Psoas muscle (tissue), 8 donors: ENCODE results near the gene MGLL. TPM values are rescaled to one million over a fixed set of nuclear protein-coding genes. Genes with fewer than 3 reads are reported as not detected.

Experiments
- ATAC-seq, 4 donors: fragments of 200-7000 bp; cut with Tn5 transposase; one replicate each; pipeline ENCODE4 v1.9.1; 2020; ENCODE audit warnings: moderate library complexity in 3 of 4, mild to moderate bottlenecking in 2 of 4
- DNase-seq, 2 donors: peaks; one replicate each; pipeline ENCODE4 v3.0.0-alpha.2; 2020
- H3K27ac ChIP-seq: fragments of 200-600 bp; one replicate; pipeline ENCODE4 v1.8.0; 2022
- H3K27me3 ChIP-seq, 3 donors: fragments of 200-600 bp in 1 of 3; one replicate each; pipeline versions ENCODE4 v1.6.1 to v1.8.0; 2013 to 2022; ENCODE audit warnings: low read length in 2 of 3, mild to moderate bottlenecking in 2 of 3, moderate library complexity in 1 of 3; ENCODE audit not compliant: insufficient read depth in 3 of 3
- H3K36me3 ChIP-seq, 2 donors: fragments of 200-600 bp in 1 of 2; one replicate each; pipeline versions ENCODE4 v1.6.1 to v1.8.0; 2013 to 2022; ENCODE audit warnings: low read depth in 1 of 2, mild to moderate bottlenecking in 1 of 2, moderate library complexity in 1 of 2; ENCODE audit not compliant: insufficient read depth in 1 of 2
- H3K4me1 ChIP-seq: fragments of 200-600 bp; one replicate; pipeline ENCODE4 v1.8.0; 2022
- H3K4me3 ChIP-seq: fragments of 200-600 bp; one replicate; pipeline ENCODE4 v1.8.0; 2022; ENCODE audit warnings: mild to moderate bottlenecking
- H3K9me3 ChIP-seq: fragments of 200-600 bp; one replicate; pipeline ENCODE4 v1.8.0; 2022
- WGBS, 3 donors: extraction: QIAGEN DNeasy Blood & Tissue Kit; methylation state at CpG; one replicate each; pipeline versions ENCODE4 v1.1.6 to v1.1.7; 2013; 5-methylcytosine and 5-hydroxymethylcytosine counted together
- intact Hi-C, 2 donors: fragments of 100-400 bp; cut with DNase I; formaldehyde crosslinking; loops; one replicate each; pipeline versions ENCODE4 v1.11.0 to v1.14.2; 2022
- polyA plus RNA-seq, 3 donors: library from polyadenylated mRNA; stranded (reverse); fragments of 200-250 nt; gene quantifications; one replicate each; pipeline ENCODE4 v1.2.3, GENCODE V29; 2013
- total RNA-seq, 4 donors: library from RNA; stranded (reverse); fragmentation: NEBNext Ultra II Directional in 2 of 4; extraction: Animal tissue kit (Norgen Biotek cat#: 25700) in 2 of 4; gene quantifications; one replicate each; pipeline versions ENCODE4 v1.2.1 to v1.2.4, GENCODE V29; 2021 to 2023
- TF ChIP-seq, protein P1 (sequence below): fragments of 200-600 bp; IDR thresholded peaks from one replicate; pipeline ENCODE4 v1.8.0; 2022; ENCODE audit warnings: antibody characterized with exemption
- donor health status: healthy with polysubstance abuse.
- donor health status: DM: no; HTN: no; CAD: no; lungs with moderate emphysema.
- donor health status: Bipolar disorder and iron deficiency.
- donor health status: healthy.
- donor health status: DM: yes; HTN: yes; CAD: no.
- donor health status: DM: no; HTN: no; CAD: no.
- donor health status: DM: no; HTN: no; CAD: no.
- donor health status: DM: yes; HTN: yes; CAD: no.

The MGLL gene
- total and polyA plus RNA-seq, 7 donors, result 32.8 to 85.6 (median 63.0) TPM

DNA sequence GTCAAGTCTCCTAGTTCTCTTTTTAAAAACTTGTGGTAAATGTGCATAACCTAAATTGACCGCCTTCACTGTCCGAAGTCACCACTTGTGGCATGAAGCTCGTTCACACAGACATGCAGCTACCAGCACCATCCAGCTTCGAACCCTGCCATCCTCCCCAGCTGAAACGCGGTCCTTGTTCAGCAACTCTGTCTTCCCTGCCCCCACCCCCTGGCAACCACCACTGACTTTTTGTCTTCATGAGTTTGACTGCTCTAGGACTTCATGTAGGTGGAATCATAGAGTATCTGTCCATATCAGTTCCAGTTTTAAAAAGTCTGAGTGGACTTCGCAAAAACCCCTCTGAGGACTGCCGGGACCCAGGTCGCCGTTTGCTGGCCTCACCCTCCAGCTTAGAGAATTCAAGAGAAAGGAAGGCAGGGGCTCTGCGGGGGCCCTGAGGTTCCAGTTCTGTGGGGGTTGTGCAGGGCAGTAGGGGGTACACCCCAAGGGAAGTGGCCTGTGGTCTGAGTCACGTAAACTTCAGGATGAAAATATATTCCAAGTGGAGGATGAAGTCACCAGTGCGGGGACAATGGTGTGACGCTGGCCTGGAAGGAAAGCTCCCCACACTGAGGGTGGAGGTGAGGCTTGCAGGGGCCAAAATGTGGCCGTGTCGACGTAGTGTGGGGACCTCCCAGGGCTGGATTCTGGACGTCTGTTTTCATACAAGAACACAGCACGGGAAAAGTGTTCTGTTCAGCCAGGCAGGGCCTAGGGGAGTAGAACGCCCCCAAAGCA is 82.0 kb downstream of the MGLL start:
- Histone ChIP-seq H3K4me3 (no peak overlapping the region), H3K27me3 (no peaks in the 10 kb centered on the region), H3K4me1 (peaks cover 46% of the 10 kb centered on the region), H3K27ac (peak overlapping the region; percentile 65), H3K36me3 (no peaks in the 10 kb centered on the region), H3K9me3 (no peaks in the 10 kb centered on the region)
- ATAC-seq (peak in 2 of 4 donors; percentile 5 to 29), DNase-seq (no peak)
- intact Hi-C loops, result no loop called here
- 74 to 85% (median 77%) methylated on average over 20 of the region's 20 CpGs for WGBS, 3 donors
- TF ChIP-seq, protein P1, sequence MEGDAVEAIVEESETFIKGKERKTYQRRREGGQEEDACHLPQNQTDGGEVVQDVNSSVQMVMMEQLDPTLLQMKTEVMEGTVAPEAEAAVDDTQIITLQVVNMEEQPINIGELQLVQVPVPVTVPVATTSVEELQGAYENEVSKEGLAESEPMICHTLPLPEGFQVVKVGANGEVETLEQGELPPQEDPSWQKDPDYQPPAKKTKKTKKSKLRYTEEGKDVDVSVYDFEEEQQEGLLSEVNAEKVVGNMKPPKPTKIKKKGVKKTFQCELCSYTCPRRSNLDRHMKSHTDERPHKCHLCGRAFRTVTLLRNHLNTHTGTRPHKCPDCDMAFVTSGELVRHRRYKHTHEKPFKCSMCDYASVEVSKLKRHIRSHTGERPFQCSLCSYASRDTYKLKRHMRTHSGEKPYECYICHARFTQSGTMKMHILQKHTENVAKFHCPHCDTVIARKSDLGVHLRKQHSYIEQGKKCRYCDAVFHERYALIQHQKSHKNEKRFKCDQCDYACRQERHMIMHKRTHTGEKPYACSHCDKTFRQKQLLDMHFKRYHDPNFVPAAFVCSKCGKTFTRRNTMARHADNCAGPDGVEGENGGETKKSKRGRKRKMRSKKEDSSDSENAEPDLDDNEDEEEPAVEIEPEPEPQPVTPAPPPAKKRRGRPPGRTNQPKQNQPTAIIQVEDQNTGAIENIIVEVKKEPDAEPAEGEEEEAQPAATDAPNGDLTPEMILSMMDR, result no peak

DNA sequence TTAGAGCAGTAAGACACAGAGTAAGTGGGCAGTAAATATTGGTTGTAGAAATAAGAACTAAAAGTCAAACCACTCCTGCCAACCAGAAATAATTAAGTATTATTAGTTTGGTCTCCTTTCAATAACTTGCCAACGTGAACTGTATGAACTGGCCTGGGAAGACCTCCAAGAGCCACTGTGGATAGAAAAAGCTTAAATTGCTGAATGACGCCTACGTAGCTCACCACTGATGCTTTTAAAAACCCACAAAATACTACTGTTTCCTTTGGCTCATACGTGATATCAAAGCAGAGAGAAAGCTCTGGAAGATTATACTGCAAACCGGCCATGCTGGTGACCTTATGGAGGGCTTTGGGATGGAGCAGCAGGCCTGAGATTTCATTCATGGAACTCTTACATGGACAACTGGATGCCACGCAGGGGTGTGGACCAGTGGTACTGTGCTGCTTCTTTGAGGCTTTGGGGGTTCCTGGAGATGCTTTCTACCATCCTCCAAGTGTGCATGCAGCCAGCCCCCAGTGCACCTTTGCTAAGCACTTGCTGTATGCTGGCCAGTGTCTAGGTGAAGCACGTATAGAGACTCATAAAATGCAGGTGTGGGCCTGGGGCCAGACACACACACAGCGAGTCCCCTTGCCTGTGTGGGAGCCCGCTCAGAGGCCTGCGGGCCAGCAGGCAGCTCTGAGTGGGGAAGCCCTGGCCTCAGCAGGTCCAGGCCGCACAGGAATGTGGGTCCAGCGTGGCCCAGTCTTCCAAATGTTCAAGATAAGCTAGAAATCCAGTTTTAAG is 82.8 kb downstream of the MGLL start:
- peaks cover 0 to 3% of the 10 kb centered on the region in 2 donors for H3K36me3 ChIP-seq
- no peaks in the 10 kb centered on the region for H3K9me3 ChIP-seq
- intact Hi-C loops, result no loop called here
- H3K27ac ChIP-seq, result peak overlapping the region; percentile 65
- DNase-seq (no peak), ATAC-seq (no peak)
- no peaks in the 10 kb centered on the region for H3K27me3 ChIP-seq
- WGBS, 3 donors, result 78 to 84% (median 81%) methylated on average over 12 of the region's 12 CpGs
- H3K4me3 ChIP-seq, result no peak overlapping the region
- TF ChIP-seq, protein P1, result no peak
- H3K4me1 ChIP-seq, result peaks cover 46% of the 10 kb centered on the region

DNA sequence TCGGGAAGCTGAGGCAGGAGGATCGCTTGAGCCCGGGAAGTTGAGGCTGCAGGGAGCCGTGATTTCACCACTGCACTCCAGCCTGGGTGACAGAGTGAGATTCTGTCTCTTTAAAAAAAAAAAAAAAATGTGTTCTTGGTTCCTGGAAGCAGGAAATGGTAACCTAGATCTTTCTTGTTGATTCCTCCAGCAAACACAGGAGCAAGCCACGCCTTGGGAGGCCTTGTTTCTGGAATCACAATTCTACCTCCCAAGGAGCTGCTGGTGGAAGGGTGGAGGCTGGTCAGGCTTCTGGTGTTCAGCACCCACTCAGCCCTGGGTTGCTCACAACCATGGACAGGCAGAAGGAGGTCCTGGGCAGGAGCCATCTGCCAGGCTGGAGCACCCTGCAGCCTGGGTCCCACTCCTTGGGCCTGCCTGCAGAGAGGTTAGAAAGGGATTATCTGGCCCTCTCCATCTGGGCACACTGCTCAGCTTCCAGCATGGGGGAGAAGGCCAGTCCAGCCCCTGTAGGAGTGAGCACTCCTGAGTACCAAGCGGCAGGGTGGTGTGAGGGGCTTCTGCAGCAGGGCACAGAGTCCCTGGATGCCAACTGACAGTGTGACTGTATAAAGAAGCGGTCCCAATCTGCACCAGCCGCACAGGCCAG is 84.0 kb downstream of the MGLL start:
- Histone ChIP-seq H3K36me3 (peaks cover 0 to 3% of the 10 kb centered on the region in 2 donors), H3K4me3 (no peak overlapping the region), H3K27ac (peak overlapping the region; percentile 65), H3K4me1 (peaks cover 42% of the 10 kb centered on the region), H3K27me3 (no peaks in the 10 kb centered on the region), H3K9me3 (no peaks in the 10 kb centered on the region)
- TF ChIP-seq, protein P1, result no peak
- intact Hi-C loops, result no loop called here
- DNase-seq (no peak), ATAC-seq (peak in 1 of 4 donors; percentile 28)
- 84 to 89% (median 87%) methylated on average over 8 of the region's 8 CpGs for WGBS, 3 donors

DNA sequence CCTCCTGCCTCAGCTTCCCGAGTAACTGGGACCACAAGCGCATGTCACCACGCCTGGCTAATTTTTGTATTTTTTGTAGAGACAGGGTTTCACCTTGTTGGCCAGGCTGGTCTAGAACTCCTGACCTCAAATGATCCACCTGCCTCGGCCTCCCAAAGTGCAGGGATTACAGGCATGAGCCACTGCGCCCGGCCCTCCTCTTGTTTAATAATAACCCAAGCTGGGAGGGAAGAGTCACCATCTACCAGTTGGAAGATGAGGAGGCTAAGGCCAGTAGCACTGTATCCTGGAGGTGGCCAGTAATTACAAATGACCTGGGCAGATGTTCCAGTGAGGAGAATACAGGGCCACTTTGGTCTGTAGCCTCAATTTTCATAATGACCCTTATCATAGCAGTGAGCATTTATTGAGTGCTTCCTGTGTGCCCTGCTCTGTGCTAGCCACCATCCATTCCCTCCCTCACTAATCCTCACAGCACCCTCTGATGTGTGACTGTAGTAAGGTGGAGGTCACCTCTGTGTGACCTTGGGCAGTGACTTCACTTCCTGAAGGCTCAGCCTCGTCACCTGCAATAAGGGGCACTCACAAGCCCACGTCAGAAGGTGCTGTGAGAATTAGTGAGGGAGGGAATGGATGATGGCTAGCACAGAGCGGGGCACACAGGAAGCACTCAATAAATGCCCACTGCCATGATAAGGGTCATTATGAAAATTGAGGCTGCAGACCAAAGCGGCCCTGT is 85.3 kb downstream of the MGLL start:
- H3K36me3 ChIP-seq, result peaks cover 0 to 3% of the 10 kb centered on the region in 2 donors
- H3K4me3 ChIP-seq, result no peak overlapping the region
- H3K27me3 ChIP-seq, result no peaks in the 10 kb centered on the region
- ATAC-seq, result no peak
- TF ChIP-seq, protein P1, result no peak
- no peak for DNase-seq
- peaks cover 42% of the 10 kb centered on the region for H3K4me1 ChIP-seq
- no peaks in the 10 kb centered on the region for H3K9me3 ChIP-seq
- WGBS, 3 donors, result 83 to 91% (median 90%) methylated on average over 10 of the region's 10 CpGs
- intact Hi-C loops, result no loop called here
- H3K27ac ChIP-seq, result peak overlapping the region; percentile 56
